HUES64 (cell line): ENCODE results near the gene NELFCD. TPM values are rescaled to one million over a fixed set of nuclear protein-coding genes. Genes with fewer than 3 reads are reported as not detected.
"Not testable (repeated sequence)": the region's sequence is repeated elsewhere in the genome, so short reads cannot be mapped to it uniquely, and the experiment has no call there.

ENCODE experiments used
- H3K27ac ChIP-seq: 2 replicates; pipeline ENCODE4 v1.7.0; 2013; ENCODE audit warnings: low read depth, low read length, inconsistent platforms
- H3K27me3 ChIP-seq: 2 replicates; pipeline ENCODE4 v1.6.1; 2013; ENCODE audit warnings: mild to moderate bottlenecking, low read length; ENCODE audit not compliant: insufficient read depth
- H3K36me3 ChIP-seq: 2 replicates; pipeline ENCODE4 v1.6.1; 2013; ENCODE audit warnings: mild to moderate bottlenecking, low read length; ENCODE audit not compliant: insufficient read depth
- H3K4me1 ChIP-seq: 2 replicates; pipeline ENCODE4 v1.6.1; 2013; ENCODE audit warnings: mild to moderate bottlenecking, low read length, moderate library complexity; ENCODE audit not compliant: insufficient read depth
- H3K4me3 ChIP-seq: 2 replicates; pipeline ENCODE4 v1.5.1; 2013; ENCODE audit warnings: mild to moderate bottlenecking, low read length, moderate library complexity
- H3K9ac ChIP-seq: 2 replicates; pipeline ENCODE4 v1.6.1; 2013; ENCODE audit warnings: mild to moderate bottlenecking, low read depth, low read length
- H3K9me3 ChIP-seq: 2 replicates; pipeline ENCODE4 v1.6.1; 2013; ENCODE audit warnings: low read depth, low read length; ENCODE audit not compliant: insufficient read depth
- WGBS: fragments of 150-250, 120-280 bp; methylation state at CpG from one replicate; pipeline ENCODE4 v1.1.7; 2013; ENCODE audit warnings: missing lambda C conversion rate; 5-methylcytosine and 5-hydroxymethylcytosine counted together
- polyA plus RNA-seq, 2 experiments: library from polyadenylated mRNA; stranded (reverse); fragments of 50-300 nt; gene quantifications; one replicate each; pipeline ENCODE4 v1.2.3, GENCODE V29; 2013

NELFCD gene
- polyA plus RNA-seq (2013, experiment 1 of 2): 62.4 TPM
- 67.1 TPM for polyA plus RNA-seq (2013, experiment 2 of 2)

DNA sequence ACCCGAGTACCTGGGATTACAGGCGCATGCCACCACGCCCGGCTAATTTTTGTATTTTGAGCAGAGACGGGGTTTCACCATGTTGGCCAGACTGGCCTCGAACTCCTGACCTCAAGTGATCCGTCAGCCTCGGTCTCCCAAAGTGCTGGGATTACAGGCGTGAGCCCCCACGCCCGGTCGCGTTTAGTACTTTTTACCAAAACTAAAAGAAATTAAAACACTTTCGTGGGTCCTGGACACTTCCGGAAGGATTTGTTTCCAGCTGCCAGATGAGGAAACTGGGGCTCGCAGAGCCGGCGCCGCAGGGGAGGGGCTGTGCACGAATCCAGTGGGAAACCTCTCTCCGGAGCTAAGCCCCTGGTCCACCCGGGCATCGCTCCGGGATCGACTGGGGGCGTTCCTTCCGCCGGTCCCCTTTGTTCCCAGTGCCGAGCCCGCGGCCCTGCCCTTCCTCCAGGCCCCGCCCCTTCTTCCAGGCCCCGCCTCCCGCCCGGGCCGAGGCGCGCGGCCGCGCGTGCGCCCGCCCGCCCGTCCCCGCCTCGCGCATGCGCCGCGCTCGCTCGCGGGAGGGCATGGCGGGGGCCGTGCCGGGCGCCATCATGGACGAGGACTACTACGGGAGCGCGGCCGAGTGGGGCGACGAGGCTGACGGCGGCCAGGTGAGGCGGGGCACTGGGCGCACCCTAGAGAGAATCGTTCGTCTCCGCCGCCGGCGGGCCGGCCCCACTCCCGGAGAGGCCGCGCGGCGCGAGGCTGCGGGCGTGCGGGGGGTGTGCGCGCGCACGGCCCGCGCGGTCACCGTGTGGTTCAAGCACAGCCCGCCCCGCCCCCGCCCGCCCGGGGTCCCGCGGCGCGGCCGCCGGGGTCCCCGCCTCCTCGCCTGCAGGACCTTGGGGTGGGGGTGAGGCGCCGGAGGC lies at the start of gene NELFCD:
Gene NELFCD, plus strand, starts transcription at position 546 of the 917 bp plus-strand sequence. Its CDS starts 54 bp downstream, at position 600.
- peaks cover 6% of the 10 kb centered on the region; the same call in 1 of the 2 replicates for H3K4me1 ChIP-seq
- H3K9me3 ChIP-seq: no peaks in the 10 kb centered on the region; the same call in 1 of the 2 replicates
- peak within 1 kb of the TSS; percentile 69 for H3K4me3 ChIP-seq
- peaks cover 10% of the 10 kb centered on the region for H3K36me3 ChIP-seq
- peak within 1 kb of the TSS; percentile 90; the same call in 1 of the 2 replicates for H3K27ac ChIP-seq
- no peaks in the 10 kb centered on the region for H3K27me3 ChIP-seq
- peak within 1 kb of the TSS; percentile 97 for H3K9ac ChIP-seq
- WGBS: 10% methylated on average over 109 of the region's 109 CpGs

DNA sequence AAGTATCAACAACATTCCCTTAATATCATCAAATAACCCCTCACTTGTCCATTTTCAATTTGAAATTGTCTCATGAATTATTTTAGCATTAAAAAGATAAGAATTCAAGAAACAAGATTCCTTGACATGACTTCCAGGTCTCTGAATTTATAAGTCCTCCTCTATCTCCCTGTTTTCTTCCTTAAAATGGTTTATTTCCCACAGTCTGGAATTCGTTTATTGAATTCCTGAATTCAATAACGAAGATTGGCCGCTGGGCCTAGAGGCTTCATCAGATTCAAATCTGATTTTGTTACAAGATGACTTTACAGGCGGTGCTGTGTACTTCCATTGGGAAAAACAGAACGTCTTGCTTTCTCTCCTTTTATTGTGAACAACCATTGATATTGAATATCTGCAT lies 48.9 kb upstream of the NELFCD start:
- Histone ChIP-seq H3K36me3 (no peaks in the 10 kb centered on the region), H3K27ac (no peak overlapping the region), H3K9ac (no peak overlapping the region), H3K4me1 (no peaks in the 10 kb centered on the region), H3K9me3 (no peaks in the 10 kb centered on the region), H3K27me3 (no peaks in the 10 kb centered on the region), H3K4me3 (no peak overlapping the region)
- WGBS: 92% methylated on average over 5 of the region's 5 CpGs

DNA sequence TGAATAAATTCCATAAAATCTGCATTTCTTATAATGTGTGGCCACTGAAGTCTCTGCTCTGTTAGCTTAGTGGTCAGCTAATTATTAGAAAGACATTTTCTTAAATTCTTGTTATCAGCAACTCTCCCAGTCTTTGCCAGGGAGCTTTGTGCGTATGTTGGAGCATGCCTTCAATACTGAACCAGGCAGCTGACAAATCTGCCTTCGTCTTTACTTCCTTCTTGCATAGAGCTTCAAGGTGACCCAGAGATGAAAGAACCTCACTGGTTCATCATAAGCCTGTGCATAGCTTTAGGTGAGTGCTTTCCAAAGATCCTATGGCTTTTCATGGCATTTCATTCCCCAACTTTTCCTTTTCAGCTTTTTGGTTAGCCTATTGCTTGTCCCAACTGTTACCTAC lies 43.0 kb upstream of the NELFCD start:
- no peaks in the 10 kb centered on the region for H3K9me3 ChIP-seq
- no peak overlapping the region for H3K9ac ChIP-seq
- no peak overlapping the region for H3K27ac ChIP-seq
- 91% methylated on average over 2 of the region's 2 CpGs for WGBS
- H3K4me1 ChIP-seq: no peaks in the 10 kb centered on the region
- no peaks in the 10 kb centered on the region for H3K27me3 ChIP-seq
- no peak overlapping the region for H3K4me3 ChIP-seq
- no peaks in the 10 kb centered on the region for H3K36me3 ChIP-seq

- Histone ChIP-seq H3K4me1 (no peaks in the 10 kb centered on the region), H3K9me3 (no peaks in the 10 kb centered on the region), H3K27me3 (no peaks in the 10 kb centered on the region), H3K9ac (no peak overlapping the region), H3K4me3 (no peak overlapping the region), H3K36me3 (no peaks in the 10 kb centered on the region), H3K27ac (no peak overlapping the region)
- WGBS: 72% methylated on average over 1 of the region's 1 CpG
Measured at GRCh38 chr20:58938541-58938940, 42.5 kb upstream of the NELFCD start.

DNA sequence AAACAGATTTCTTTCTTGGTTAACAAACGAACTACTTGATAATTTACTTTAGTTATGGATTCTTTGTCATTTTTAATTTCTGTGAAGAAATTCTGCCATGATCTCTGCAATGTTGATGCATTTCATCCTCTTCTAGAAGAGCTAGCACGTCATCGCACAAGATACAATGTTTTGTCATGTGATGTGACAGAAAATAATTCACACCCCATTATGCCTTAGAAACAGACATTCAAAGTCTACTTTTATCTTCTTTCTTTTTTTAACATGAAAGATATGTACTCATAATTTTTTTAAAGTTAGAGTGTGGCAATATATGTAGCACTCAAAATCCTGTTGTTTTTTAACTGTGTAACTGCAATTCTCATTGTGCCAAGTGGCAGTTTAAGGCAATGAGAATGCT lies 39.6 kb upstream of the NELFCD start:
- H3K4me1 ChIP-seq: no peaks in the 10 kb centered on the region
- WGBS: 100% methylated on average over 2 of the region's 3 CpGs

DNA sequence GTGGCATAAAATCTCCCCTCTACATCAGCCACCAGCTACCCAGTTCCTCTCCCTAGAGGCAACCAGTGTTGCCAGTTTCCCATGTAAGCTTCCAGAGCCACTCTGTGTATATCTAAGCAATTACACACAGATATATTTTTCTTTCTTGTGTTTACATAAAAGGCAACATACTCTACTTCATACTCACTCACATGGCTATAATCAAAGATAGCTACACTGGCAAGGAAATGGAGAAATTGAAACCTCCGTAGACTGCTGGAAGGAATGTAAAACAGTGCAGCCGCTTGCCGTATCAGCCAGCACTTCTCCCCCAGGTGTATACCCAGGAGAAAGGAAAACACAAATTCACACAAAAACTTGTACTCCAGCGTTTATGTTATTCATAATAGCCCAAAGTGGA lies 38.5 kb upstream of the NELFCD start:
- H3K27me3 ChIP-seq: no peaks in the 10 kb centered on the region
- H3K27ac ChIP-seq: no peak overlapping the region
- WGBS: 100% methylated on average over 4 of the region's 4 CpGs
- H3K36me3 ChIP-seq: no peaks in the 10 kb centered on the region
- H3K4me3 ChIP-seq: no peak overlapping the region
- H3K9ac ChIP-seq: no peak overlapping the region
- no peaks in the 10 kb centered on the region for H3K4me1 ChIP-seq
- H3K9me3 ChIP-seq: no peaks in the 10 kb centered on the region

More for the DNA sequence above, 39.6 kb upstream of the NELFCD start:
- Histone ChIP-seq H3K27ac (no peak overlapping the region), H3K9me3 (no peaks in the 10 kb centered on the region), H3K9ac (no peak overlapping the region), H3K27me3 (no peaks in the 10 kb centered on the region), H3K4me3 (no peak overlapping the region), H3K36me3 (no peaks in the 10 kb centered on the region)

GRCh38 chr20:58944610-58945009 lies 36.4 kb upstream of the NELFCD start:
- Histone ChIP-seq H3K4me1 (no peaks in the 10 kb centered on the region), H3K9ac (no peak overlapping the region), H3K4me3 (no peak overlapping the region), H3K9me3 (no peaks in the 10 kb centered on the region), H3K27me3 (no peaks in the 10 kb centered on the region), H3K27ac (no peak overlapping the region), H3K36me3 (no peaks in the 10 kb centered on the region)
- WGBS: 85% methylated on average over 5 of the region's 5 CpGs

- Histone ChIP-seq H3K36me3 (no peaks in the 10 kb centered on the region), H3K4me3 (no peak overlapping the region), H3K9me3 (no peaks in the 10 kb centered on the region), H3K4me1 (no peaks in the 10 kb centered on the region), H3K9ac (no peak overlapping the region), H3K27me3 (no peaks in the 10 kb centered on the region), H3K27ac (no peak overlapping the region)
- WGBS: 91% methylated on average over 10 of the region's 10 CpGs
Measured at GRCh38 chr20:58945965-58946631, 35.0 kb upstream of the NELFCD start.

GRCh38 chr20:58947797-58948388 lies 33.2 kb upstream of the NELFCD start:
- not testable (repeated sequence) for H3K4me3 ChIP-seq, H3K4me1 ChIP-seq, H3K27me3 ChIP-seq, H3K36me3 ChIP-seq, H3K9ac ChIP-seq, H3K9me3 ChIP-seq, H3K27ac ChIP-seq
- WGBS: 91% methylated on average over 5 of the region's 7 CpGs

DNA sequence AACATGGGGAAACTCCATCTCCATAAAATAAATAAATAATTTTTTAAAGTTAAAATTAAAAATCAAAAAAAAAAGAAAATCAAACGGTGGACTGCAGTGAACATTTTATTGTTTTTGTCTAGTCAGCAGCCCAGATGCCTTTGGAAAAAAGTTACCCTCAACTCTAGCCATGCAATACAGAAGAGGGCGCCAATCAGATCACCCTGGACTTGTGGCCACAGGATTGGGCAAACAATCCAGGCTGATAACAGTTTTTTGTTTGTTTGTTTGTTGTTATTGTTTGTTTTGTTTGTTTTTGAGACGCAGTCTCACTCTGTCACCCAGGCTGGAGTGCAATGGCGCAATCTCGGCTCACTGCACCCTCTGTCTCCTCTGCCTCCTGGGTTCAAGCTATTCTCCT lies 30.5 kb upstream of the NELFCD start:
- Histone ChIP-seq H3K9ac (no peak overlapping the region), H3K27me3 (no peaks in the 10 kb centered on the region)
- WGBS: 82% methylated on average over 5 of the region's 5 CpGs

GRCh38 chr20:58953050-58953449 lies 28.0 kb upstream of the NELFCD start:
- H3K9me3 ChIP-seq: no peaks in the 10 kb centered on the region
- H3K4me3 ChIP-seq: no peak overlapping the region
- H3K27me3 ChIP-seq: no peaks in the 10 kb centered on the region
- no peak overlapping the region for H3K27ac ChIP-seq
- no peaks in the 10 kb centered on the region for H3K36me3 ChIP-seq
- no peaks in the 10 kb centered on the region for H3K4me1 ChIP-seq
- no peak overlapping the region for H3K9ac ChIP-seq

More for the DNA sequence above, 30.5 kb upstream of the NELFCD start:
- no peak overlapping the region for H3K4me3 ChIP-seq
- no peaks in the 10 kb centered on the region for H3K4me1 ChIP-seq
- no peaks in the 10 kb centered on the region for H3K9me3 ChIP-seq
- H3K36me3 ChIP-seq: no peaks in the 10 kb centered on the region
- H3K27ac ChIP-seq: no peak overlapping the region
